Endodermal cell (in vitro differentiated cells): Measurements from ENCODE around the gene CFAP251. TPM values are rescaled to one million over a fixed set of nuclear protein-coding genes. Genes with fewer than 3 reads are reported as not detected.
A peak's percentile ranks its signal among the peaks of the same experiment; 100 is the strongest.

Experiments used
- DNase-seq: peaks from one replicate; pipeline ENCODE4 v3.0.0-alpha.2; 2017
- H3K27ac ChIP-seq: 2 replicates; pipeline ENCODE4 v1.5.1; 2013; ENCODE audit warnings: mild to moderate bottlenecking, low read depth, low read length, moderate library complexity
- H3K27me3 ChIP-seq: 2 replicates; pipeline ENCODE4 v1.6.1; 2013; ENCODE audit warnings: mild to moderate bottlenecking, low read length, moderate library complexity; ENCODE audit not compliant: insufficient read depth, control insufficient read depth, poor library complexity, severe bottlenecking
- H3K36me3 ChIP-seq: 2 replicates; pipeline ENCODE4 v1.7.0; 2013; ENCODE audit warnings: mild to moderate bottlenecking, low read length, moderate library complexity; ENCODE audit not compliant: control insufficient read depth, insufficient read depth
- H3K4me1 ChIP-seq: one replicate; pipeline ENCODE4 v1.7.0; 2013; ENCODE audit warnings: low read length; ENCODE audit not compliant: control insufficient read depth, insufficient read depth
- H3K4me3 ChIP-seq: 2 replicates; pipeline ENCODE4 v1.5.1; 2013; ENCODE audit warnings: mild to moderate bottlenecking, low read length, moderate library complexity
- H3K9ac ChIP-seq: 2 replicates; pipeline ENCODE4 v1.6.1; 2013; ENCODE audit warnings: mild to moderate bottlenecking, low read length, moderate library complexity; ENCODE audit not compliant: poor library complexity, severe bottlenecking; ENCODE audit errors: extremely low read depth
- H3K9me3 ChIP-seq: 2 replicates; pipeline ENCODE4 v1.6.1; 2013; ENCODE audit warnings: mild to moderate bottlenecking, low read length, moderate library complexity; ENCODE audit not compliant: control insufficient read depth
- H3K27ac Mint-ChIP-seq: 2 replicates; pipeline ENCODE4 v1.8.0; 2020; ENCODE audit warnings: mixed read lengths
- H3K27me3 Mint-ChIP-seq: 2 replicates; pipeline ENCODE4 v1.8.0; 2021; ENCODE audit warnings: mild to moderate bottlenecking, mixed read lengths; ENCODE audit not compliant: insufficient read depth
- H3K36me3 Mint-ChIP-seq: 2 replicates; pipeline ENCODE4 v1.8.0; 2020; ENCODE audit warnings: low read depth, mixed read lengths
- H3K4me1 Mint-ChIP-seq: 2 replicates; pipeline ENCODE4 v1.8.0; 2020; ENCODE audit warnings: mixed read lengths
- H3K4me3 Mint-ChIP-seq: 2 replicates; pipeline ENCODE4 v1.8.0; 2020; ENCODE audit warnings: mild to moderate bottlenecking, moderate library complexity, mixed read lengths
- H3K9me3 Mint-ChIP-seq: 2 replicates; pipeline ENCODE4 v1.8.0; 2020; ENCODE audit warnings: mild to moderate bottlenecking, mixed read lengths
- CTCF ChIP-seq: fragments of 200-600 bp; sonication (generic); conservative IDR thresholded peaks from 2 replicates; pipeline ENCODE4 v1.5.0; 2021; ENCODE audit warnings: antibody characterized with exemption, mild to moderate bottlenecking
- WGBS, 2 experiments: methylation state at CpG; one replicate each; pipeline versions ENCODE4 v1.1.5 to v1.1.7; 2013; ENCODE audit warnings: missing lambda C conversion rate in 2 of 2, mixed read lengths in 1 of 2; ENCODE audit not compliant: insufficient coverage in 1 of 2, insufficient read length in 1 of 2; 5-methylcytosine and 5-hydroxymethylcytosine counted together
- total RNA-seq, 2 donors: library from RNA; stranded (reverse); fragmentation: NEBNext Ultra II Directional in 1 of 2; extraction: Animal tissue kit (Norgen Biotek cat#: 25700) in 1 of 2; gene quantifications; 2 replicates in 1 of 2; 3 replicates in 1 of 2; pipeline ENCODE4 v1.2.1, GENCODE V29; 2021

Gene CFAP251
- total RNA-seq, 2 donors from 2014 or later = 3.4 to 11.2 TPM

- Mint-ChIP-seq H3K9me3 (no peaks in the 10 kb centered on the region), H3K27ac (no peak overlapping the region), H3K27me3 (no peaks in the 10 kb centered on the region), H3K36me3 (peaks cover 2% of the 10 kb centered on the region), H3K4me3 (no peak overlapping the region), H3K4me1 (peaks cover 2% of the 10 kb centered on the region)
- peak; percentile 19 for TF ChIP-seq CTCF
- no peak overlapping the region for H3K9ac ChIP-seq
- H3K27ac ChIP-seq = no peak overlapping the region
- no peaks in the 10 kb centered on the region for H3K9me3 ChIP-seq
- no peak overlapping the region for H3K4me3 ChIP-seq
- 90 to 100% methylated on average over 1 to 7 of the region's 7 CpGs for WGBS, 2 experiments
- peak; percentile 62 for DNase-seq
- no peaks in the 10 kb centered on the region for H3K36me3 ChIP-seq
- H3K4me1 ChIP-seq = peaks cover 4% of the 10 kb centered on the region
- no peaks in the 10 kb centered on the region for H3K27me3 ChIP-seq
These were observed 108.4 kb downstream of the CFAP251 start for GRCh38 chr12:122026706-122027333.

GRCh38 chr12:122028165-122028904, 109.9 kb downstream of the CFAP251 start:
- no peak overlapping the region for H3K27ac ChIP-seq
- WGBS, 2 experiments = 92 to 93% methylated on average over 12 of the region's 12 CpGs
- no peaks in the 10 kb centered on the region for H3K36me3 ChIP-seq
- Mint-ChIP-seq H3K4me3 (no peak overlapping the region), H3K36me3 (peaks cover 2% of the 10 kb centered on the region), H3K9me3 (no peaks in the 10 kb centered on the region), H3K27me3 (no peaks in the 10 kb centered on the region), H3K4me1 (peaks cover 2% of the 10 kb centered on the region), H3K27ac (no peak overlapping the region)
- H3K9ac ChIP-seq = no peak overlapping the region
- no peak for DNase-seq
- H3K4me3 ChIP-seq = no peak overlapping the region
- H3K9me3 ChIP-seq = no peaks in the 10 kb centered on the region
- H3K4me1 ChIP-seq = peaks cover 4% of the 10 kb centered on the region
- no peaks in the 10 kb centered on the region for H3K27me3 ChIP-seq
- TF ChIP-seq CTCF = no peak

GRCh38 chr12:122028905-122029560, 110.6 kb downstream of the CFAP251 start:
- H3K9me3 ChIP-seq = no peaks in the 10 kb centered on the region
- peaks cover 2% of the 10 kb centered on the region for H3K36me3 Mint-ChIP-seq
- no peaks in the 10 kb centered on the region for H3K4me1 ChIP-seq
- no peak overlapping the region for H3K4me3 Mint-ChIP-seq
- no peak overlapping the region for H3K4me3 ChIP-seq
- H3K27ac Mint-ChIP-seq = peak overlapping the region; percentile 30
- peaks cover 2% of the 10 kb centered on the region for H3K4me1 Mint-ChIP-seq
- H3K9me3 Mint-ChIP-seq = no peaks in the 10 kb centered on the region
- no peaks in the 10 kb centered on the region for H3K36me3 ChIP-seq
- TF ChIP-seq CTCF = no peak
- H3K9ac ChIP-seq = no peak overlapping the region
- no peak for DNase-seq
- H3K27me3 Mint-ChIP-seq = no peaks in the 10 kb centered on the region
- WGBS, 2 experiments = 93 to 95% methylated on average over 19 to 23 of the region's 23 CpGs
- no peaks in the 10 kb centered on the region for H3K27me3 ChIP-seq
- H3K27ac ChIP-seq = no peak overlapping the region
